Measurements from ENCODE around the gene SYT9. TPM values are rescaled to one million over a fixed set of nuclear protein-coding genes. Genes with fewer than 3 reads are reported as not detected.

SYT9 gene
- total RNA-seq, 1 donor: 0.09 TPM

DNA sequence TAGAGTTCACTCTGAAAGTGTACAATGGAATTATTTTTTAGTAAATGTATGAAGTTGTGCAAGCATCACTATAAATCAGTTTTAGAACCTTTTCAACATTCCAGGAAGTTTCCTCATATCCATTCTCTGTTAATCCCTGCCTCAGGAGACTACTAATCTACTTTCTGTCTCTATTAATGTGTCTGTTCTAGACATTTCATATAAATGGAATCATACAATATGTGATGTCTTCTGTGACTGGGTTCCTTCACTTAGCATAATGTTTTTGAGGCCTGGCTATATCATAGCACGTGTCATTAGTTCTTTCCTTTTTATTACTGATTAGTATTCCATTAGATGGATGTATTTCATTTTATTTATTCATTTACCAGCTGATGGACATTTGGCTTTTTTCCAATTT is 17.1 kb downstream of the SYT9 start:
- no peak for TF ChIP-seq CTCF (IDR thresholded peaks at IDR 0.05; ENCODE audit: insufficient read depth, low read length)
- no peak overlapping the region for H3K4me3 ChIP-seq (ENCODE audit: low read depth, low read length)
- DNase-seq (ENCODE audit: low read depth): no peak

GRCh38 chr11:7270233-7270865 is 18.6 kb downstream of the SYT9 start:
- DNase-seq (ENCODE audit: low read depth): no peak
- H3K4me3 ChIP-seq (ENCODE audit: low read depth, low read length): no peak overlapping the region
- TF ChIP-seq CTCF (IDR thresholded peaks at IDR 0.05; ENCODE audit: insufficient read depth, low read length): no peak

- no peak for TF ChIP-seq CTCF (IDR thresholded peaks at IDR 0.05; ENCODE audit: insufficient read depth, low read length)
- H3K4me3 ChIP-seq (ENCODE audit: low read depth, low read length): no peak overlapping the region
Observed at GRCh38 chr11:7272373-7272772, 20.7 kb downstream of the SYT9 start.

GRCh38 chr11:7275133-7275532 is 23.4 kb downstream of the SYT9 start:
- DNase-seq (ENCODE audit: low read depth): no peak
- no peak for TF ChIP-seq CTCF (IDR thresholded peaks at IDR 0.05; ENCODE audit: insufficient read depth, low read length)
- H3K4me3 ChIP-seq (ENCODE audit: low read depth, low read length): no peak overlapping the region

More at GRCh38 chr11:7272373-7272772, 20.7 kb downstream of the SYT9 start:
- DNase-seq (ENCODE audit: low read depth): no peak

- TF ChIP-seq CTCF (IDR thresholded peaks at IDR 0.05; ENCODE audit: insufficient read depth, low read length): peak; percentile 85
- H3K4me3 ChIP-seq (ENCODE audit: low read depth, low read length): no peak overlapping the region
- peak; percentile 63 for DNase-seq (ENCODE audit: low read depth)
Observed at GRCh38 chr11:7278314-7278917, 26.7 kb downstream of the SYT9 start.

- no peak overlapping the region for H3K4me3 ChIP-seq (ENCODE audit: low read depth, low read length)
- no peak for TF ChIP-seq CTCF (IDR thresholded peaks at IDR 0.05; ENCODE audit: insufficient read depth, low read length)
- DNase-seq (ENCODE audit: low read depth): no peak
Observed at GRCh38 chr11:7279676-7280075, 28.0 kb downstream of the SYT9 start.

Data from fibroblast of the aortic adventitia (primary cell).